Measurements from ENCODE around the gene ATXN1.

ATXN1 gene

DNA sequence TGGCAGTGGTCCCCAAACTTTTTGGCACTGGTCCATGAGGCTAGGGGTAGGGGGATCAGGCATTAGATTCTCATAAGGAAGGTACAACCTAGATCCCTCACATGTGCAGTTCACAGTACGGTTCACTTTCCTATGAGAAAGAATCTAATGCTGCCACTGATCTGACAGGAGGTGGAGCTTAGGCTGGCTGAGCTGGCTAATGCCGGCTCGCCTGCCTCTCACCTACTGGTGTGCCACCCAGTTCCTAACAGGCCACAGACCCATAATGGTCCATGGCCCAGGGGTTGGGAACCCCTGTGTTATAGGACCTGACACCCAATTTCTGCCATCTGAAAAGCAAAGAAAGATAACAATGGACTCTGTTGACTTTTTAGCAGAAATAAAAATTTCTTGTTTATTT, 323.3 kb downstream of the ATXN1 start:
- no peaks in the 10 kb centered on the region for H4K20me1 ChIP-seq (ENCODE audit: insufficient read depth)
- H3K79me2 ChIP-seq (ENCODE audit: insufficient read depth, low read depth) = no peaks in the 10 kb centered on the region
- no peak overlapping the region for H3K4me2 ChIP-seq
- H3K27me3 ChIP-seq (ENCODE audit: insufficient read depth, low read depth) = no peaks in the 10 kb centered on the region
- no peaks in the 10 kb centered on the region for H3K4me1 ChIP-seq (ENCODE audit: low read depth, poor library complexity, severe bottlenecking)
- no peak overlapping the region for H2AFZ ChIP-seq (ENCODE audit: low read depth)
- no peak overlapping the region for H3K4me3 ChIP-seq (IDR thresholded peaks at IDR 0.05; ENCODE audit: insufficient read depth, low read depth, low read length)
- TF ChIP-seq, protein P1, sequence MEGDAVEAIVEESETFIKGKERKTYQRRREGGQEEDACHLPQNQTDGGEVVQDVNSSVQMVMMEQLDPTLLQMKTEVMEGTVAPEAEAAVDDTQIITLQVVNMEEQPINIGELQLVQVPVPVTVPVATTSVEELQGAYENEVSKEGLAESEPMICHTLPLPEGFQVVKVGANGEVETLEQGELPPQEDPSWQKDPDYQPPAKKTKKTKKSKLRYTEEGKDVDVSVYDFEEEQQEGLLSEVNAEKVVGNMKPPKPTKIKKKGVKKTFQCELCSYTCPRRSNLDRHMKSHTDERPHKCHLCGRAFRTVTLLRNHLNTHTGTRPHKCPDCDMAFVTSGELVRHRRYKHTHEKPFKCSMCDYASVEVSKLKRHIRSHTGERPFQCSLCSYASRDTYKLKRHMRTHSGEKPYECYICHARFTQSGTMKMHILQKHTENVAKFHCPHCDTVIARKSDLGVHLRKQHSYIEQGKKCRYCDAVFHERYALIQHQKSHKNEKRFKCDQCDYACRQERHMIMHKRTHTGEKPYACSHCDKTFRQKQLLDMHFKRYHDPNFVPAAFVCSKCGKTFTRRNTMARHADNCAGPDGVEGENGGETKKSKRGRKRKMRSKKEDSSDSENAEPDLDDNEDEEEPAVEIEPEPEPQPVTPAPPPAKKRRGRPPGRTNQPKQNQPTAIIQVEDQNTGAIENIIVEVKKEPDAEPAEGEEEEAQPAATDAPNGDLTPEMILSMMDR (conservative IDR thresholded peaks at IDR 0.05; ENCODE audit: low read depth, low read length) = no peak
- no peak overlapping the region for H3K9ac ChIP-seq
- no peak overlapping the region for H3K27ac ChIP-seq
- H3K36me3 ChIP-seq (ENCODE audit: insufficient read depth) = no peaks in the 10 kb centered on the region

DNA sequence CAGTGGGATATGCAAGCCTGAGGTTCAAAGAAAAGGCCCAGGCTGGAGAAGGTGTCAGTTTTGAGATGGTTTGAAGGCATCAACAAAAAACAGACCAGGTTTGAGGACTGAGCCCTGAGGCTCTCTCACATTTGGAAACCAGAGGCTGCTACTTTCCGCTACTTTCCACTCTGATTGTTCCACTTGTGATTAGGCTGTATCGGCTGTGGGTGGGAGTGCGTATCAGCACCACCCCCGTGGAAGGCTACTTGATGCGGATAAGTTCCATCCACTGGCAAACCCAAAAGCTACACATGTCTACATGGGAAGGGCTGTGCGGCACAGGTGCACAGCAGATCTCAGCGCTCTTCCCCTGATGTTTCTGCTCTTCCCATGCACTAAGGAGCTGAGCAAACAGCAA, 324.2 kb downstream of the ATXN1 start:
- H3K27ac ChIP-seq = no peak overlapping the region
- H3K4me2 ChIP-seq = no peak overlapping the region
- no peaks in the 10 kb centered on the region for H3K36me3 ChIP-seq (ENCODE audit: insufficient read depth)
- no peaks in the 10 kb centered on the region for H3K4me1 ChIP-seq (ENCODE audit: low read depth, poor library complexity, severe bottlenecking)
- H3K9ac ChIP-seq = no peak overlapping the region
- no peak overlapping the region for H2AFZ ChIP-seq (ENCODE audit: low read depth)
- TF ChIP-seq, protein P1 (conservative IDR thresholded peaks at IDR 0.05; ENCODE audit: low read depth, low read length) = no peak
- H3K27me3 ChIP-seq (ENCODE audit: insufficient read depth, low read depth) = no peaks in the 10 kb centered on the region
- no peaks in the 10 kb centered on the region for H3K79me2 ChIP-seq (ENCODE audit: insufficient read depth, low read depth)
- no peaks in the 10 kb centered on the region for H4K20me1 ChIP-seq (ENCODE audit: insufficient read depth)
- H3K4me3 ChIP-seq (IDR thresholded peaks at IDR 0.05; ENCODE audit: insufficient read depth, low read depth, low read length) = no peak overlapping the region

DNA sequence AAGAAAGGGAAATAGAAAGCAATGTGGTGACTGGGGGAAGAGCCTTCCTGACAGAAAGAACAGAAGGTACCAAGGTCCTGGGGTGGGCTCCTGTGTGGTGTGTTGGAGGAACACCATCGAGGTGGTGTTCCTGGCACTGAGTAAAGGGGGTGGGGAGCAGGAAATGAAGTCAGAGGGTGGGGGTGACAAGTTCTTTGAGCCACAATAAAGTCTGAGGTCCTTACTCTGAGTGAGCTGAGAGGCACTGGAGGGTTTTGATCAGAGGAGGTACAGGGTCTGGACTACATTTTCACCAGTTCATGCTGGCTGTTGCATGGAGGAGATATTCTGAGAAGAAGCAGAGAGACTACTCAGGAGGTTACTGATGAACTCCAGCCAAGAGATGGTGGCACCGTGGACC, 324.7 kb downstream of the ATXN1 start:
- Histone ChIP-seq H3K9ac (no peak overlapping the region), H3K4me2 (no peak overlapping the region), H3K36me3 (ENCODE audit: insufficient read depth) (no peaks in the 10 kb centered on the region), H2AFZ (ENCODE audit: low read depth) (no peak overlapping the region), H3K27ac (no peak overlapping the region), H4K20me1 (ENCODE audit: insufficient read depth) (no peaks in the 10 kb centered on the region), H3K27me3 (ENCODE audit: insufficient read depth, low read depth) (no peaks in the 10 kb centered on the region), H3K79me2 (ENCODE audit: insufficient read depth, low read depth) (no peaks in the 10 kb centered on the region), H3K4me1 (ENCODE audit: low read depth, poor library complexity, severe bottlenecking) (no peaks in the 10 kb centered on the region), H3K4me3 (IDR thresholded peaks at IDR 0.05; ENCODE audit: insufficient read depth, low read depth, low read length) (no peak overlapping the region)
- TF ChIP-seq, protein P1 (conservative IDR thresholded peaks at IDR 0.05; ENCODE audit: low read depth, low read length) = no peak

DNA sequence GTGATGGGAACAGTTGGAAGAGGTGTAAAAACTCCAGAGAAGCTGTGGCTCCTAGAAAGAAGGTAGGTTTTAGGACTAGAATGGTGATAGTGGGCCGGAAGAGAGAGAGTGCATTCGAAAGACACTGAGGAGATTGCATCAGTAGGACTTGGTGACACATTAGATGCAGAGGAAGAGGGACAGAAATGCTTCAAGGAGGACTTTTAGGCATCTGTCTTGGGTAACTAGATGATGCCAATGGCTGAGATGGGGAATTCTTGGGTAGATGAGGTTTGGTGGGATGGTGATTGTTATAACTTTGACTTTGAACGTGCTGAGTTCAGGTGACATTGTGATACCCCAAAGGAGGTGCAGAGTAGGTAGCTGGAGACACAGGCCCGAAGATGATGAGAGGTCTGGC, 326.4 kb downstream of the ATXN1 start:
- Histone ChIP-seq H3K4me2 (no peak overlapping the region), H3K4me3 (IDR thresholded peaks at IDR 0.05; ENCODE audit: insufficient read depth, low read depth, low read length) (no peak overlapping the region), H3K79me2 (ENCODE audit: insufficient read depth, low read depth) (no peaks in the 10 kb centered on the region), H3K27me3 (ENCODE audit: insufficient read depth, low read depth) (no peaks in the 10 kb centered on the region), H3K9ac (no peak overlapping the region), H3K36me3 (ENCODE audit: insufficient read depth) (no peaks in the 10 kb centered on the region), H2AFZ (ENCODE audit: low read depth) (no peak overlapping the region), H4K20me1 (ENCODE audit: insufficient read depth) (no peaks in the 10 kb centered on the region), H3K4me1 (ENCODE audit: low read depth, poor library complexity, severe bottlenecking) (no peaks in the 10 kb centered on the region), H3K27ac (no peak overlapping the region)
- TF ChIP-seq, protein P1 (conservative IDR thresholded peaks at IDR 0.05; ENCODE audit: low read depth, low read length) = no peak

Data from KMS-11 (cell line).